ENCODE data around the gene SIRPA.

Gene SIRPA

DNA sequence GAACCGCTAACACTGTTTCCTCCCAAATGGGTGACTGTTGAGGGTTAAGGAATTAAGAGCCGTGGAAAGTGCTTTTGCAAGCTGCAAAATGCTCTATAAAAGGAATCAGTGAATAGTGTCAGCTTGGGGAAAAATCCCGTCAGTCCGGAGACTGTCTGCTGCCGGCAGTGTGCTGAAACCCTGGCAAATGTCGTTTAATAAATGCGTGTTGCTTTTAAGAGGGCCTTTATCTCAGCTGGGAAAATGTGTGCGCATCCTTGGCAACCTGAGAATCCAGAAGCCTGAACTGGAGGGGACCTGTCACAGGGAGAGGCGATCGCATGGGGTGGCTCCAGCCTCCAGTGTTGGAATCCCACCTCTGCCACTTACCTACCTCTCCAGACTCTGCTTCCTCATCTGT lies 9.8 kb downstream of the SIRPA start:
- H3K4me1 ChIP-seq (ENCODE audit: control insufficient read depth, low read length) = no peaks in the 10 kb centered on the region
- TF ChIP-seq EZH2phosphoT487 (IDR thresholded peaks at IDR 0.05; ENCODE audit: borderline replicate concordance, low read length) = no peak
- TF ChIP-seq, protein P1, sequence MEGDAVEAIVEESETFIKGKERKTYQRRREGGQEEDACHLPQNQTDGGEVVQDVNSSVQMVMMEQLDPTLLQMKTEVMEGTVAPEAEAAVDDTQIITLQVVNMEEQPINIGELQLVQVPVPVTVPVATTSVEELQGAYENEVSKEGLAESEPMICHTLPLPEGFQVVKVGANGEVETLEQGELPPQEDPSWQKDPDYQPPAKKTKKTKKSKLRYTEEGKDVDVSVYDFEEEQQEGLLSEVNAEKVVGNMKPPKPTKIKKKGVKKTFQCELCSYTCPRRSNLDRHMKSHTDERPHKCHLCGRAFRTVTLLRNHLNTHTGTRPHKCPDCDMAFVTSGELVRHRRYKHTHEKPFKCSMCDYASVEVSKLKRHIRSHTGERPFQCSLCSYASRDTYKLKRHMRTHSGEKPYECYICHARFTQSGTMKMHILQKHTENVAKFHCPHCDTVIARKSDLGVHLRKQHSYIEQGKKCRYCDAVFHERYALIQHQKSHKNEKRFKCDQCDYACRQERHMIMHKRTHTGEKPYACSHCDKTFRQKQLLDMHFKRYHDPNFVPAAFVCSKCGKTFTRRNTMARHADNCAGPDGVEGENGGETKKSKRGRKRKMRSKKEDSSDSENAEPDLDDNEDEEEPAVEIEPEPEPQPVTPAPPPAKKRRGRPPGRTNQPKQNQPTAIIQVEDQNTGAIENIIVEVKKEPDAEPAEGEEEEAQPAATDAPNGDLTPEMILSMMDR (IDR thresholded peaks at IDR 0.05; ENCODE audit: low read depth, low read length, poor library complexity, severe bottlenecking) = no peak
- H3K4me3 ChIP-seq (ENCODE audit: low read length) = no peak overlapping the region

GRCh38 chr20:1905693-1906092 lies 10.5 kb downstream of the SIRPA start:
- H3K36me3 ChIP-seq (ENCODE audit: control insufficient read depth, low read length) = no peaks in the 10 kb centered on the region
- no peak for TF ChIP-seq EZH2phosphoT487 (IDR thresholded peaks at IDR 0.05; ENCODE audit: borderline replicate concordance, low read length)
- TF ChIP-seq, protein P1 (IDR thresholded peaks at IDR 0.05; ENCODE audit: low read depth, low read length, poor library complexity, severe bottlenecking) = no peak
- H3K9me3 ChIP-seq (ENCODE audit: control insufficient read depth, insufficient read depth, low read length) = no peaks in the 10 kb centered on the region
- H3K4me1 ChIP-seq (ENCODE audit: control insufficient read depth, low read length) = no peaks in the 10 kb centered on the region
- no peaks in the 10 kb centered on the region for H3F3A ChIP-seq (ENCODE audit: control insufficient read depth, insufficient read depth)
- H3K9me2 ChIP-seq (replicated peaks; ENCODE audit: control insufficient read depth, low read length) = no peaks in the 10 kb centered on the region
- no peaks in the 10 kb centered on the region for H3K27me3 ChIP-seq (ENCODE audit: control insufficient read depth, low read length)
- H3K27ac ChIP-seq (ENCODE audit: low read depth, low read length) = no peak overlapping the region
- no peak overlapping the region for H3K4me3 ChIP-seq (ENCODE audit: low read length)
- H3K79me2 ChIP-seq (ENCODE audit: control insufficient read depth, low read length) = no peaks in the 10 kb centered on the region
- no peak overlapping the region for H3K4me2 ChIP-seq (ENCODE audit: low read length)
- H4K20me1 ChIP-seq (ENCODE audit: control insufficient read depth, insufficient read depth, low read depth, low read length) = no peaks in the 10 kb centered on the region

More for the DNA sequence above, 9.8 kb downstream of the SIRPA start:
- Histone ChIP-seq H3K36me3 (ENCODE audit: control insufficient read depth, low read length) (no peaks in the 10 kb centered on the region), H3K4me2 (ENCODE audit: low read length) (no peak overlapping the region), H3K9me3 (ENCODE audit: control insufficient read depth, insufficient read depth, low read length) (no peaks in the 10 kb centered on the region), H4K20me1 (ENCODE audit: control insufficient read depth, insufficient read depth, low read depth, low read length) (no peaks in the 10 kb centered on the region), H3K79me2 (ENCODE audit: control insufficient read depth, low read length) (no peaks in the 10 kb centered on the region), H3K27ac (ENCODE audit: low read depth, low read length) (no peak overlapping the region), H3K27me3 (ENCODE audit: control insufficient read depth, low read length) (no peaks in the 10 kb centered on the region), H3F3A (ENCODE audit: control insufficient read depth, insufficient read depth) (no peaks in the 10 kb centered on the region), H3K9me2 (replicated peaks; ENCODE audit: control insufficient read depth, low read length) (no peaks in the 10 kb centered on the region)

DNA sequence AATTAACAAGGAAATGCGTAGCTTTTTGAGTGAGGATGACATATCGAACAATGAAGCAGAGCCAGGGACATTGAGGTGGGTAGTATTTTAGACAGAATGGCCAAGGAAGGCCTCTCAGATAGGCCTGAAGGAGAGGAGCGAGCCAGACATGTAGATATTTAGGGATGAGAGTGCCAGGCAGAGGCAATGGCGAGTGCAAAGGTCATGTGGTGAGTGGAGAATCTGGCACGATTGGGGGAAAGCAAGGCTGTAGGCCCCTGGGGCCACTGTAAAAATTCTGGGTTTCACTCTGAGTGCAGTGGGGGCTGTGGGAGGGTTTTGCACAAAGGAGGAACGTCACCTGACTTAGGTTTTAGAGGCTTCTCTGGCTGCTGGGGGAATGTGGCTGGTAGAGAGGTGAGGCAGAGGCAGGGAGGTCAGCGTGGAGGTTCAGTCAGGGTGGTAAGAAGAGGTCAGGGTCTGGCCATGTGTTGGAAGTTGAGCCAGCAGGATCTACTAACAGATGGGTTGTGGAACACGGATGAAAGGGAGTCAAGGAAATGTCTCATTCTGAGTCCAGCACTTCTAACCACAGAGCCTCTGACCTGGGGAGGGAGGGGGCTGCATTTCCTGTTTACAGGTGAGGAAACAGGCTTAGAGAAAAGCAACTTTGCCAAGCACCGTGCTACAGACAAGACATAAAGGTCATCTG lies 11.3 kb downstream of the SIRPA start:
- Histone ChIP-seq H3K79me2 (ENCODE audit: control insufficient read depth, low read length) (no peaks in the 10 kb centered on the region), H3K9me3 (ENCODE audit: control insufficient read depth, insufficient read depth, low read length) (no peaks in the 10 kb centered on the region), H3K4me1 (ENCODE audit: control insufficient read depth, low read length) (no peaks in the 10 kb centered on the region), H3K9me2 (replicated peaks; ENCODE audit: control insufficient read depth, low read length) (no peaks in the 10 kb centered on the region), H4K20me1 (ENCODE audit: control insufficient read depth, insufficient read depth, low read depth, low read length) (no peaks in the 10 kb centered on the region), H3K27me3 (ENCODE audit: control insufficient read depth, low read length) (no peaks in the 10 kb centered on the region), H3K36me3 (ENCODE audit: control insufficient read depth, low read length) (no peaks in the 10 kb centered on the region), H3K4me2 (ENCODE audit: low read length) (no peak overlapping the region), H3K4me3 (ENCODE audit: low read length) (no peak overlapping the region), H3K27ac (ENCODE audit: low read depth, low read length) (no peak overlapping the region), H3F3A (ENCODE audit: control insufficient read depth, insufficient read depth) (no peaks in the 10 kb centered on the region)
- TF ChIP-seq, protein P1 (IDR thresholded peaks at IDR 0.05; ENCODE audit: low read depth, low read length, poor library complexity, severe bottlenecking) = no peak
- no peak for TF ChIP-seq EZH2phosphoT487 (IDR thresholded peaks at IDR 0.05; ENCODE audit: borderline replicate concordance, low read length)
